GM12801 (cell line): ENCODE measurements around the gene MLYCD.

ENCODE experiments used
- TF ChIP-seq, protein P1 (sequence below): IDR thresholded peaks from one replicate; pipeline ENCODE4 v1.5.1; 2011; ENCODE audit warnings: control low read depth; ENCODE audit not compliant: insufficient read length; ENCODE audit errors: extremely low read depth

Gene MLYCD

DNA sequence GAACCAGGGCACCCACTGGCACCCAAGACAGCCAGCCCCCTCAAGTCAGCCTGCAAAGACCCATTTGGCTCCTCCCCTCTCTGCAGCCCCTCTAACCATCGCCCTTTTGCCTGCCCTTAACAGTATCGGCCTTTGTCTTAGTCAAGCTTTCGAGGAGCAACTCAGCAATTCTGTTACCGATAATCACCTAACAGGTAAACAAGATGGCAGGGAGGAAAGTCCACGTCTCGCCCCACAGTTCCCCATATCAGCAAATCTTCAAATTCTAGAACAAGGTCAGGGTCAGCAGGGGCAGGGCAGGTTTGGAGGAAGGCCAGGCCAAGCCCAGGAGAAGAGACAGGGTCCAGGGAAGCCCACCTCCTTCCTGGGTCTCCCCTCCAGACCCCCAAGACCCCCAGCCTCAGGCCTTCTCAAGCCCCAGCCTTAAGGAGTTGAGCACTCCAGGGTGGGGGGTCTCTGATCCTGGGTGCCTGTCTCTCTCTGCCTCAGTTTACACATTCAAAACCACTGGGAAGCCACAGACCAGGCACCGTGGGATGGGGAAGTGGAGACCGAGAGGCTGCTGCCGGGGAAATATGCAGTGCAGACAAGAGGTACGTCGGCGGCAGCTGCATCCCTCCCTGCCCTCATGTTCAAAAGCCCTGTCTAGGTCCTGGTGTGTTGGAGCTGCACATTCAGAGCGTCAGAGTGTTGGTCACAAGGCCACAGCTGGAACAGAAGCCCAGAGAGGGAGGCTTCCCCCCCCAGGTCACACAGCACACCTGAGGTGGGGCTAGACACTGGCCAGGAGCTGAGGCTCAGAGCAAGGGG lies 50.2 kb downstream of the MLYCD start:
- TF ChIP-seq, protein P1, sequence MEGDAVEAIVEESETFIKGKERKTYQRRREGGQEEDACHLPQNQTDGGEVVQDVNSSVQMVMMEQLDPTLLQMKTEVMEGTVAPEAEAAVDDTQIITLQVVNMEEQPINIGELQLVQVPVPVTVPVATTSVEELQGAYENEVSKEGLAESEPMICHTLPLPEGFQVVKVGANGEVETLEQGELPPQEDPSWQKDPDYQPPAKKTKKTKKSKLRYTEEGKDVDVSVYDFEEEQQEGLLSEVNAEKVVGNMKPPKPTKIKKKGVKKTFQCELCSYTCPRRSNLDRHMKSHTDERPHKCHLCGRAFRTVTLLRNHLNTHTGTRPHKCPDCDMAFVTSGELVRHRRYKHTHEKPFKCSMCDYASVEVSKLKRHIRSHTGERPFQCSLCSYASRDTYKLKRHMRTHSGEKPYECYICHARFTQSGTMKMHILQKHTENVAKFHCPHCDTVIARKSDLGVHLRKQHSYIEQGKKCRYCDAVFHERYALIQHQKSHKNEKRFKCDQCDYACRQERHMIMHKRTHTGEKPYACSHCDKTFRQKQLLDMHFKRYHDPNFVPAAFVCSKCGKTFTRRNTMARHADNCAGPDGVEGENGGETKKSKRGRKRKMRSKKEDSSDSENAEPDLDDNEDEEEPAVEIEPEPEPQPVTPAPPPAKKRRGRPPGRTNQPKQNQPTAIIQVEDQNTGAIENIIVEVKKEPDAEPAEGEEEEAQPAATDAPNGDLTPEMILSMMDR = no peak

DNA sequence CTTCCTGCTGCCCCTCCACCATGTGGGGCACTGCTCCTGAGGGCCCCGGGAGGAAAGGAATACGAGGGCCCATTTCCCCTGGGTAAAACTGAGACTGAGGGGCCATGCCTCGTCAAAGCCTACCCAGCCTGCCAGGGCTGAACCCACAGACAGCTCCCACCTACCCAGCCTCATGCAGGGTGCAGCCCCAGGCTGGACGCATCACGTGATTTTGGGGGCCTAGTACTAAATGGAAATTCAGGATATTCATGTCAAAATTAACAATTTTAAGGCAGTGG lies 50.7 kb downstream of the MLYCD start:
- TF ChIP-seq, protein P1 = no peak

DNA sequence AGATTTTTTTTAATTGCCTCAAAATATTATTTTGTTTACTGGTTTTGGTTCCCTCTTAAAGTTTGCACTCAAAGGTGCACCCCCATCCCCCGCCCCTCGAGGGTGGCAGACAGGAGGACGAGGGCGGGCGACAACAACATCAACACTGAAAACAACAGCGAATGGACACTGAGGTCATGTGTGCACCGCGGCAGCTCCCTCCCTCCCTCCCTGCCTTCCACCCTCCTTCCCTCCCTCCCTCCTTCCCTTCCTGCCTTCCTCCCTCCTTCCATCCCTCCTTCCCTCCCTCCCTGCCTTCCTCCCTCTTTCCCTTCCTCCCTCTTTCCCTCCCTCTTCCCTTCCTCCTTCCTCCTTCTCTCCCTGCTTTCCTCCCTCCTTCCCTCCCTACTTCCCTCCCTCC lies 52.6 kb downstream of the MLYCD start:
- TF ChIP-seq, protein P1 = no peak

DNA sequence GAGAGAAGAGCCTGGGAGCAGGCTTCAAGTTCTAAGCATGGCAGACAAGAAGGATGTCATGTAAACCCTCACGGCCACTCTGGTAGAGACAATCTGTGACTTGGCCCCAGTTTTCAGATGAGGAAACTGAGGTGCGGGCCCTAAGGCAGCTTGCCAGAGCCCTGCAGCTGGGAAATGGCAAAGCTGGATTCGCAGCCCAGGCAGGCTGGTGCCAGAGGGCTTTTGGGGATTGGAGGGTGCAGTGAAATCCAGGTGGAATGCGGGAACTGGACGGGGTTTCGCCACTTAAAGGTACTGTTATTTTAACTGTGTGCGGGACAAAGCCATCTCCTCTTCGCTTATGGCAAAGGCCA lies 53.6 kb downstream of the MLYCD start:
- TF ChIP-seq, protein P1 = no peak

- TF ChIP-seq, protein P1 = no peak
Observed at GRCh38 chr16:83952940-83953795, 54.3 kb downstream of the MLYCD start, which contains the start of gene OSGIN1. Gene OSGIN1 (plus strand): TSS chr16:83953240. CDS start chr16:83957672, 4,432 bp downstream.

GRCh38 chr16:83953796-83954576 lies 55.1 kb downstream of the MLYCD start:
- TF ChIP-seq, protein P1 = no peak

DNA sequence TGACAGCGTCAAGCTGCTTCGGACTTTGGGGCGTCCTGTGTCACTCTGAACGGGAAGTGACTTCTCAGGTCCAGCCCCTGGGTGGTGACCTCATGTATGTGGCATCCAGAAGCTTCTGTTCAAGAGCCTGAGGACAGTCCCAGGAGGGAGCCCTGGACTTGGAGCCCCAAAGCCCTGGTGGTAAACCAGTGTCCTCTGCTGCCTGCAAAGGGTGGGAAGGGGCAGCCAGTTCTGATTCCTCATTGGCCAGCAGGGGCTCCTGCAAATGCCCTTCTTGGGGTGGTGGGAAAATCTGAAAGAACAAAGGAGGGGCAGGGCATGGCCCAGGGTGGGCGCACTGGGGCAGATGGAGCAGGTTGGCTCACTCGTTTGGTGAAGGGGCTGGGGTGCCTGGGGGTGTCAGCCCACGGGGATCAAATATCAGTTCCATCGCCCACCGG lies 55.7 kb downstream of the MLYCD start:
- TF ChIP-seq, protein P1 = no peak
